DND-41 (cell line): ENCODE data around the gene KCNH8.

Source experiments
- ATAC-seq: fragments of 200-7000 bp; cut with Tn5 transposase; 3 replicates; pipeline ENCODE4 v1.9.1; 2021; ENCODE audit warnings: low read depth; ENCODE audit not compliant: insufficient read depth
- DNase-seq: peaks from one replicate; pipeline ENCODE4 v3.0.0-alpha.2; 2020
- H2AFZ ChIP-seq: 2 replicates; pipeline ENCODE4 v1.6.0; 2012; ENCODE audit warnings: low read depth, low read length
- H3K27ac ChIP-seq: 2 replicates; pipeline ENCODE4 v1.5.1; 2012; ENCODE audit warnings: low read length, inconsistent platforms
- H3K27me3 ChIP-seq: fragments of 200-600 bp; sonication (generic); 2 replicates; pipeline ENCODE4 v1.6.0; 2012; ENCODE audit warnings: low read length, mild to moderate bottlenecking, inconsistent platforms; ENCODE audit not compliant: insufficient read depth, poor library complexity
- H3K36me3 ChIP-seq: 2 replicates; pipeline ENCODE4 v1.5.1; 2012; ENCODE audit warnings: low read length, inconsistent platforms; ENCODE audit not compliant: insufficient read depth
- H3K4me1 ChIP-seq: 2 replicates; pipeline ENCODE4 v1.5.1; 2012; ENCODE audit warnings: mild to moderate bottlenecking, low read length; ENCODE audit not compliant: insufficient read depth
- H3K4me2 ChIP-seq: 2 replicates; pipeline ENCODE4 v1.6.0; 2012; ENCODE audit warnings: mild to moderate bottlenecking, moderate library complexity, low read length, inconsistent platforms; ENCODE audit not compliant: insufficient read depth
- H3K4me3 ChIP-seq, 2 experiments: fragments of 200-600 bp in 1 of 2; shearing (Covaris generic) in 1 of 2; 2 replicates each; pipeline ENCODE4 v1.5.1; 2012 to 2016; ENCODE audit warnings: inconsistent platforms in 2 of 2, low read length in 2 of 2, mild to moderate bottlenecking in 2 of 2, low read depth in 1 of 2, moderate library complexity in 1 of 2
- H3K79me2 ChIP-seq: 2 replicates; pipeline ENCODE4 v1.6.0; 2012; ENCODE audit warnings: low read length, inconsistent platforms; ENCODE audit not compliant: insufficient read depth
- H3K9ac ChIP-seq: 2 replicates; pipeline ENCODE4 v1.6.0; 2012; ENCODE audit warnings: low read depth, mild to moderate bottlenecking, inconsistent platforms, low read length, moderate library complexity
- H3K9me3 ChIP-seq: 2 replicates; pipeline ENCODE4 v1.5.1; 2012; ENCODE audit warnings: low read length, moderate library complexity, mild to moderate bottlenecking, inconsistent platforms; ENCODE audit not compliant: insufficient read depth, severe bottlenecking
- H4K20me1 ChIP-seq: 2 replicates; pipeline ENCODE4 v1.6.0; 2012; ENCODE audit warnings: low read length; ENCODE audit not compliant: insufficient read depth
- CTCF ChIP-seq: IDR thresholded peaks from 2 replicates; pipeline ENCODE4 v1.5.1; 2012; ENCODE audit warnings: borderline replicate concordance, low read length, moderate library complexity, mild to moderate bottlenecking; ENCODE audit not compliant: poor library complexity, severe bottlenecking; ENCODE audit errors: extremely low read depth
- EZH2 ChIP-seq: IDR thresholded peaks from 3 replicates; pipeline ENCODE4 v1.6.1; 2012; ENCODE audit warnings: borderline replicate concordance, low read depth, mild to moderate bottlenecking, moderate library complexity, low read length, inconsistent platforms; ENCODE audit not compliant: severe bottlenecking

KCNH8 gene

DNA sequence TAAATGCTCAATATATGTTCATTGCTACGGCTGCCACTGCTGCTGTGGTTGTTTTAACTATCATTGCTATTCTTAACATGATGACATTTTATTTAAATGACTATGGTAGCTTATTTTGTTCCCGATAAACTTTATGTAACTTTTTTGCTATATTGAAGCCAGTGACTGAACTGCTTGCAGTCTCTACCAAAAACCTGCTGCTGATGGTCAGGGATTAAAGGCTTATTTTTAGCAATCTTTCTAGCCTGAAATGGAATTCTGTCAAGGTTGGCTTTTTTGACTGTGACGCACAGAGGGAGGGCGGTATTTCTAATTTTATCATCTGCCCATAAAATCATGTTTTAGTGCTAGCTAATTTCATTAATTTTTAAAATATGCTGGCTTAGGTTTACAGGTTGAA, 271.8 kb downstream of the KCNH8 start:
- ATAC-seq (no peak), DNase-seq (no peak)
- TF ChIP-seq EZH2 (no peak), CTCF (no peak)
- H3K4me3 ChIP-seq = no peak overlapping the region
- no peaks in the 10 kb centered on the region for H3K9me3 ChIP-seq
- no peak overlapping the region for H3K9ac ChIP-seq
- no peaks in the 10 kb centered on the region for H4K20me1 ChIP-seq
- no peak overlapping the region for H3K27ac ChIP-seq
- H3K79me2 ChIP-seq = no peaks in the 10 kb centered on the region
- no peak overlapping the region for H3K4me2 ChIP-seq
- no peak overlapping the region for H2AFZ ChIP-seq
- H3K27me3 ChIP-seq = no peaks in the 10 kb centered on the region
- H3K4me1 ChIP-seq = no peaks in the 10 kb centered on the region
- H3K36me3 ChIP-seq = no peaks in the 10 kb centered on the region

DNA sequence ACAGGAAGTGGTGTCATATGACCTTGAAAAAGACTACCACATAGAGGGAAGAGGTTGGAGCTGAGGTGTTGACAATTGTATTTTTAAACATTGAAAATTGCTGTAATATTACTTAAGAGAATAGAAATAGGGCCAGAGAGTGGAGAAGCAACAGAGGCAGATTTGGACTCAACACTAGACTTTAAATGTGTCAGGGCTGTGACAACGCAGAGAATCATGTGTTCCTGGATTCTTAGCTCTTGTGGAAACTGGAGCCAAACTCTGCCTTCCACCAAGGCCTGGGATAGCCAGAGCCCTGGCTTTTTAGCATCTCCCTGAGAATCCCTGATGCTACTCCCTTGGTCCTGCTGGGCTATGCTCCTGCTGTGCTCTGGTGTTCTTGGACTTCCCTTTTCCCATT, 277.5 kb downstream of the KCNH8 start:
- Histone ChIP-seq H3K27me3 (no peaks in the 10 kb centered on the region), H4K20me1 (no peaks in the 10 kb centered on the region), H3K4me1 (no peaks in the 10 kb centered on the region), H3K4me2 (no peak overlapping the region), H3K36me3 (no peaks in the 10 kb centered on the region), H2AFZ (no peak overlapping the region), H3K4me3 (no peak overlapping the region), H3K9me3 (no peaks in the 10 kb centered on the region), H3K27ac (no peak overlapping the region), H3K79me2 (no peaks in the 10 kb centered on the region), H3K9ac (no peak overlapping the region)
- DNase-seq (no peak), ATAC-seq (no peak)
- no peak for TF ChIP-seq EZH2
- TF ChIP-seq CTCF = no peak

GRCh38 chr3:19427422-19428149, 279.3 kb downstream of the KCNH8 start:
- no peaks in the 10 kb centered on the region for H3K9me3 ChIP-seq
- H3K27ac ChIP-seq = no peak overlapping the region
- H4K20me1 ChIP-seq = no peaks in the 10 kb centered on the region
- no peaks in the 10 kb centered on the region for H3K79me2 ChIP-seq
- H3K4me3 ChIP-seq = no peak overlapping the region
- no peak for DNase-seq
- TF ChIP-seq CTCF (no peak), EZH2 (no peak)
- no peaks in the 10 kb centered on the region for H3K36me3 ChIP-seq
- H3K27me3 ChIP-seq = no peaks in the 10 kb centered on the region
- no peak overlapping the region for H2AFZ ChIP-seq
- H3K4me1 ChIP-seq = no peaks in the 10 kb centered on the region
- H3K9ac ChIP-seq = no peak overlapping the region
- no peak for ATAC-seq
- H3K4me2 ChIP-seq = no peak overlapping the region
